Stimulated activated CD8-positive, alpha-beta memory T cell treated with anti-CD3 and anti-CD28 coated beads, Interleukin-7, amount 100 ng/mL, for 4 hours (primary cell): ENCODE data around the gene PPP1R14B.
"Not testable (repeated sequence)": the region's sequence is repeated elsewhere in the genome, so short reads cannot be mapped to it uniquely, and the experiment has no call there.

Experiments
- DNase-seq, 2 donors: peaks; one replicate each; pipeline ENCODE4 v3.0.0-alpha.2; 2020; ENCODE audit warnings: low read depth in 2 of 2

PPP1R14B gene

DNA sequence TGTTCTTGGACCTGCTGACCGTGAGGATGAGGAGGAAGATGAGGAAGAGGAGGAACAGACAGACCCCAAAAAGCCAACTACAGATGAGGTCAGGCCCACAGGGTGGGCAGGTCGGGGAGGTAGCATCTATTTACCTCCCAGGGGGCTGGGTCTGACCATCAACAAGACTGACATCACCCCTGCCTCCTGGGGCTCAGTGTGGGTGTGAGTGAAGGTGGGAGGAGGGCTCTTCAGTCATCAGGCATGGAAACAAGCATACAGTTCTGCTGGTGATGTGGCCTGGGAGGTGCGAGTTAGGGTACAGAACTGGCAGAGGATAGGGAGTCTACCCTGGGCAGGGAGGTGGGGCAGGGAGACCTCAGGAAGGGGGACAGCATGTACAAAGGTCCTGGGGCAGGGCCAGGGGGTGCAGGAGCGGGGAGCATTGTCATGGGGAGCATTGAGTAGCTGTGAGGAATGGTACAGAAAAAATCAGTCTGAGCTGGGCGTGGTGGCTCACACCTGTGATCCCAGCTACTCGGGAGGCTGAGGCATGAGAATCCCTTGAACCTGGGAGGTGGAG lies 13.5 kb upstream of the PPP1R14B start:
- no peak for DNase-seq

DNA sequence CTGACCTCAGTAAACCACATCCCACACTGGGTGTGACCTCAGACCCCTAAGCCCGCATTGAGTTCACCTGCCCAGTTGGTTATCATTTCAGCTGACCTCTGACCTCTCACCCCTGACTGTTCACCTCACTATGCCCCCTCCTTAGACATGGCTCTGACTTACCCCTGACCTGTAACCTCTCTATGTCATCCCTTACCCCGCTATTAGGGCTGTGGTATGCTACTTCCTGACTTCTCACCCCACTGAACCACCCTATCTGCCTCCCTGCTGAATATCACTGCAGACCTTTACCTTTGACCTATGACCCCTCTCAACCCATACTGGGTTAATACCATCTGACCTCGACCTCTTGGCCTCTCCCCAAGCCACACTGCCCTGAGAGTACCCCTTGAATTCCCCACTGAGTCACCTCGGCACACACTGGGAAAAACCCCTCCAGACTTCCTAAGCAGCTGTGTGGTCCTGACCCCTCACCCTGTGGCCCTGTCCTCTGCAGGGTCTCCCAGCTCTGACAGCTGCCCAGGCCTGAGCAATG lies 12.9 kb upstream of the PPP1R14B start:
- no peak for DNase-seq

DNA sequence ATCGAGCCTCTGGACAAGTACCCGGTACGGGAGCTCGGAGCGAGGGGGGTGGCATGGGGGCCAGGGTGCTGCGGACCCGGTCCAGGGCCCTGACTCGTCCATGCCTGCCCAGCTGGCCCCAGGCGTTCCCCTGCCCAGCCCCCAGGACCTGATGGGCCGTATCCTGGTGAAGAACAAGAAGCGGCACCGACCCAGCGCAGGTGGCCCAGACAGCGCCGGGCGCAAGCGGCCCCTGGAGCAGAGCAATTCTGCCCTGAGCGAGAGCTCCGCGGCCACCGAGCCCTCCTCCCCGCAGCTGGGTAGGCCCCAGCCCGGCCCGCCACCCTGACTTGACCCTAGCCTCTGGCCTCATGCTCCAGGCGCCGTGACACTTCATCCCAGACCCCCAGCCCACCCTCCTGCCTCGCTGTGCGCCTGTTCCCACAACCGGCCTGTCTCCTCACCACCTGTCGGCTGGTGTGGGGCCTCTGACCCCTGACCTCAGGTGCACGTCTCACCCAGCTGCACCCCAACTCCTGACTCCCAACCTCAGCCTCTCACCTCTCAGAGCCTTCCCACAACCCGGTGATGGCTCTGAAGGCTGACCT lies 12.3 kb upstream of the PPP1R14B start:
- DNase-seq, result no peak

DNA sequence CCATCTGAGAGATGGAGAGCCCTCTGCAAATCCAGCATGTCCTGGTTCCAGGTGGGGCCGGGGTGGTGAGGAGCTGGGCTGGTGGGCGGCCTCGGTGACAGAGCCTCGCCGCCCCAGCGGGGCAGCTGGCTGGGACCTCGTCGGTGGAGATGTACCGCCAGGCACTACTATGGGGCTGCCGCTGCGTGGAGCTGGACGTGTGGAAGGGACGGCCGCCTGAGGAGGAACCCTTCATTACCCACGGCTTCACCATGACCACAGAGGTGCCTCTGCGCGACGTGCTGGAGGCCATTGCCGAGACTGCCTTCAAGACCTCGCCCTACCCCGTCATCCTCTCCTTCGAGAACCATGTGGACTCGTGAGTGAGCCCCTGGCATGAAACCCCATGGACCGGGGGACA lies 11.6 kb upstream of the PPP1R14B start:
- DNase-seq, result no peak

- DNase-seq, result no peak
Observed at GRCh38 chr11:64256300-64256699, 9.6 kb upstream of the PPP1R14B start.

- DNase-seq, result no peak
Observed at GRCh38 chr11:64255135-64256128, 8.7 kb upstream of the PPP1R14B start.

DNA sequence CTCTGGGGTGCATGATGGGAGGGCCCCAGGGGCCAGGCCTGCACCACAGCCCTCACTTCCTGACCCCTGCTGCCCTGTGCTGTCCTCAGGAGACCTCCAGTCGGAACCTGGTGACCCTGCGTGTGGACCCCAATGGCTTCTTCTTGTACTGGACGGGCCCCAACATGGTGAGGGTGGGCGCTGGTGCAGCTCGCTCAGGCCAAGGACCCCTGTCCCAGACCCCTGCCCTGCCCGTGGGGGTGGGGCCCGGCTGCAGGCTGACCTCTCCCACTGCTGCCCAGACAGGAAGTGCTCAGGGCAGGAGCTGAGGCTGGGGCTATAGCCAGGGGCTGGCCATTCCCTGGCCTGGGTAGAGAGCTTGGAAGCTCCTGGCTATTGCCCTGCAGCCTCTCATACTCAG lies 7.6 kb upstream of the PPP1R14B start:
- DNase-seq, result no peak

GRCh38 chr11:64253481-64253880 lies 6.7 kb upstream of the PPP1R14B start:
- DNase-seq, result no peak

GRCh38 chr11:64253043-64253442 lies 6.3 kb upstream of the PPP1R14B start:
- DNase-seq, result no peak

GRCh38 chr11:64252003-64252872 lies 5.5 kb upstream of the PPP1R14B start:
- no peak for DNase-seq

- DNase-seq, result no peak
Observed at GRCh38 chr11:64251753-64252002, 4.9 kb upstream of the PPP1R14B start.

- peak in 1 of 2 donors; percentile 50 for DNase-seq
Observed at GRCh38 chr11:64251016-64251752, 4.4 kb upstream of the PPP1R14B start, which contains the start of gene PLCB3. Gene PLCB3 (plus strand): TSS chr11:64251530. CDS start chr11:64251650, 120 bp downstream.

GRCh38 chr11:64250415-64251015 lies 3.8 kb upstream of the PPP1R14B start:
- no peak for DNase-seq

DNA sequence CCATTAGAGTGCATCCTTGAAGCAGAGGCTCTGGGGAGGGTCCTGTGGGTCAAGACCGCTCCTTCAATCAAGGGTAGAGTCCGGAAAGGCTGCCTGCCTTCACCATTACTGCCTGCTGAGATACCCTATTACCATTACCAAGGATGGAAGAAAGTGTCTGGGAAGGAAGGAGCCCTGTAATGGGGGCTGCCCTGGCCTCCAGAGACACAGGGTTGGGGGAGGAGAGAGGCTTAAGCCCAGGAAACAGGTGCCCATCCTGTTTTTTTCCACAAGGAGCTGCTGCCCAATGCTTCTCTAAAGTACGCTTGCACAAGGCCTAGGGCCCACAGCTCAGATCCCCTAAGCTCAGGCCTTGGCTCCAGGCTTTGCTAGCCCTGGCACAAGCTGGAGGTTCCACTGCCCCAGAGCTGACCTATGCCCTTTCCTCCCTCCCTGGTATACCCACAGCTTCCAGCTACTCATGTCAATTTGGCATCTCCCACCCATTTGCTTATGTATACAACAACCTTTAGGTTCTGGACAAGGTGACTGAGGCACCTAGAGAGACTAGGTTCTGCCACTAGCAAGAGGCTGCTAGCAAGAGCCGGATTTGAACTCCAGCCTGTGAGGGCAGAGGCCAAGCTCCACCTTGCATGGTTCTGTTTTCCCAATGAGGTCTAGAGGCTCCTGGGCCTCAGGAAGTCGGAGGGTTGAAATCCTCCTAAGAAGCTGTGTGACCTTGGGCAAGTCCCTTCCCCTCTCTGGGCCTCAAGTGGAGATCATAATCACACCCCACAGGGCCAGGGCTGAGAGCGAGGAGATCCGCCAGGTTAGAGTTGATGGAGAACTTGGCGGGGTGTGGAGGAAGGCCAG lies 3.0 kb upstream of the PPP1R14B start:
- DNase-seq, result no peak

GRCh38 chr11:64249038-64249437 lies 2.3 kb upstream of the PPP1R14B start:
- DNase-seq, result no peak

- DNase-seq, result no peak
Observed at GRCh38 chr11:64248578-64248977, 1.8 kb upstream of the PPP1R14B start.

GRCh38 chr11:64247729-64248531 lies 1.2 kb upstream of the PPP1R14B start:
- DNase-seq, result no peak

- not testable (repeated sequence) for DNase-seq
Observed at GRCh38 chr11:64246621-64246870, 197 bp downstream of the PPP1R14B start.
